ENCODE results near the gene DOC2B. TPM values are rescaled to one million over a fixed set of nuclear protein-coding genes. Genes with fewer than 3 reads are reported as not detected.

Gene DOC2B
- total RNA-seq, 1 experiment from 2014 or later, result 0.17 TPM

DNA sequence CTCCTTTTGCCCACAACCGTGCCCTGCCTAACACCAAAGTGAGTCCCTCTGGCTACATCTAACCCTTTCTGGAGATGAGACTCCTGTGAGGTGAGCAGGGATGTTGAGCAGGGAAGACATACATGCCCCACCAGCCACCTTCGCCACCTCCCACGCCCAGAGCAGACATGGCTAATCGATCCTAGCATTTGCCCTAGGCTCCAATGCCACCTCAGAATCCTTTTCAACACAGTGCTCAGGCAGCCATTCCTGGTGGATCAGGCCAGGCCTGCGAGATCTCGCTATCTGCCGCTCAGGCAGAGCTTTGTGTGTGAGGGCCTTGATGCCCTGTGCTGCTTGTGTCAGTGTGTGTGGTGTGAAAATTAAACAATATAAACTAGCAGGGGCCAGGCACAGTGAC lies 23.1 kb downstream of the DOC2B start:
- BruUV-seq (replicated peaks), result no TSS peak
- H3K27ac ChIP-seq (ENCODE audit: low read depth, low read length, poor library complexity, severe bottlenecking), result no peak overlapping the region
- no peaks in the 10 kb centered on the region for H3K4me1 ChIP-seq (ENCODE audit: insufficient read depth, low read length, poor library complexity, severe bottlenecking)
- no peaks in the 10 kb centered on the region for H3K27me3 ChIP-seq (replicated peaks; ENCODE audit: insufficient read depth, low read depth, low read length, poor library complexity)
- POLR2A ChIA-PET (ENCODE audit: low non-redundant PET), result no interaction called here
- no peak for TF ChIP-seq CTCF (conservative IDR thresholded peaks at IDR 0.05; ENCODE audit: low read depth, low read length)
- TF ChIP-seq EZH2 (IDR thresholded peaks at IDR 0.05; ENCODE audit: borderline replicate concordance, low read depth, low read length, poor library complexity, severe bottlenecking), result no peak
- DNase-seq (ENCODE audit: low spot score), result no peak
- no peaks in the 10 kb centered on the region for H3K36me3 ChIP-seq (ENCODE audit: insufficient read depth, low read length, poor library complexity, severe bottlenecking)
- CTCF ChIA-PET, result no interaction called here
- H3K9me3 ChIP-seq (ENCODE audit: low read depth, low read length, poor library complexity, severe bottlenecking), result no peaks in the 10 kb centered on the region
- no peak overlapping the region for H3K4me3 ChIP-seq (ENCODE audit: low read depth, low read length, poor library complexity, severe bottlenecking)
- intact Hi-C loops (cut with micrococcal nuclease; ENCODE audit: unreplicated experiment), result no loop called here

DNA sequence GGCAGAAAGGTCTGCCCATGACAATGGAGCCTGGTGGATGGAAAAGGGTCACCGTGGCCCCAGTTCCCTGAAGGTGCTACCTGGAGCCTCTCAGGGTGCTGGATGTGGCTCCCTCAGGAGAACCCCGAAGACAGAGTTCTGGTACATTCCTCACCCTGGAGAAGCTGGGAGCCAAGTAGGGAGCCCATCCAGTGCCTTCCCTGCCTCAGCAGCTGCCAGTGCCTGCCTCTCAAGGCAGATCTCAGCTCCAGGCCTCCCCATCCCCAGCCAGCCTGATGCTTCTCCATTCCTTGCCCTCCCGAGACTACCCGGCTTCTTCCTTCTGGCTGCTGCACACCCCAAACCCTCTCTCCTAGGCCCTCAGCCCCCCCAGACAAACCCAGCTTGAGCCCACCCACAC lies 23.5 kb downstream of the DOC2B start:
- ChIA-PET POLR2A (ENCODE audit: low non-redundant PET) (no interaction called here), CTCF (no interaction called here)
- Histone ChIP-seq H3K4me3 (ENCODE audit: low read depth, low read length, poor library complexity, severe bottlenecking) (no peak overlapping the region), H3K36me3 (ENCODE audit: insufficient read depth, low read length, poor library complexity, severe bottlenecking) (no peaks in the 10 kb centered on the region), H3K4me1 (ENCODE audit: insufficient read depth, low read length, poor library complexity, severe bottlenecking) (no peaks in the 10 kb centered on the region), H3K9me3 (ENCODE audit: low read depth, low read length, poor library complexity, severe bottlenecking) (no peaks in the 10 kb centered on the region), H3K27ac (ENCODE audit: low read depth, low read length, poor library complexity, severe bottlenecking) (no peak overlapping the region), H3K27me3 (replicated peaks; ENCODE audit: insufficient read depth, low read depth, low read length, poor library complexity) (no peaks in the 10 kb centered on the region)
- intact Hi-C loops (cut with micrococcal nuclease; ENCODE audit: unreplicated experiment), result no loop called here
- no TSS peak for BruUV-seq (replicated peaks)
- TF ChIP-seq CTCF (conservative IDR thresholded peaks at IDR 0.05; ENCODE audit: low read depth, low read length) (no peak), EZH2 (IDR thresholded peaks at IDR 0.05; ENCODE audit: borderline replicate concordance, low read depth, low read length, poor library complexity, severe bottlenecking) (no peak)
- DNase-seq (ENCODE audit: low spot score), result no peak

GRCh38 chr17:156946-157345 lies 24.5 kb downstream of the DOC2B start:
- H3K27me3 ChIP-seq (replicated peaks; ENCODE audit: insufficient read depth, low read depth, low read length, poor library complexity), result no peaks in the 10 kb centered on the region
- ChIA-PET POLR2A (ENCODE audit: low non-redundant PET) (no interaction called here), CTCF (no interaction called here)
- BruUV-seq (replicated peaks), result no TSS peak
- H3K4me1 ChIP-seq (ENCODE audit: insufficient read depth, low read length, poor library complexity, severe bottlenecking), result no peaks in the 10 kb centered on the region
- intact Hi-C loops (cut with micrococcal nuclease; ENCODE audit: unreplicated experiment), result no loop called here
- no peaks in the 10 kb centered on the region for H3K36me3 ChIP-seq (ENCODE audit: insufficient read depth, low read length, poor library complexity, severe bottlenecking)
- no peak overlapping the region for H3K4me3 ChIP-seq (ENCODE audit: low read depth, low read length, poor library complexity, severe bottlenecking)
- no peak for DNase-seq (ENCODE audit: low spot score)
- H3K27ac ChIP-seq (ENCODE audit: low read depth, low read length, poor library complexity, severe bottlenecking), result no peak overlapping the region
- TF ChIP-seq CTCF (conservative IDR thresholded peaks at IDR 0.05; ENCODE audit: low read depth, low read length) (no peak), EZH2 (IDR thresholded peaks at IDR 0.05; ENCODE audit: borderline replicate concordance, low read depth, low read length, poor library complexity, severe bottlenecking) (no peak)
- no peaks in the 10 kb centered on the region for H3K9me3 ChIP-seq (ENCODE audit: low read depth, low read length, poor library complexity, severe bottlenecking)
